Activated CD4-positive, alpha-beta T cell treated with anti-CD3 and anti-CD28 coated beads, Interleukin-2, Interleukin-4, amounts not matched to agents 100 ng/mL and 50 ng/mL, durations not matched to agents 16 hours and 8 hours (primary cell): ENCODE results near the gene SLC12A8.

Experiments
- DNase-seq: peaks from one replicate; pipeline ENCODE4 v3.0.0-alpha.2; 2020; ENCODE audit warnings: low spot score

Gene SLC12A8

GRCh38 chr3:125140011-125140817 lies 72.3 kb downstream of the SLC12A8 start:
- DNase-seq, result no peak

- DNase-seq, result no peak
These were observed 73.2 kb downstream of the SLC12A8 start for GRCh38 chr3:125139386-125139785.

GRCh38 chr3:125137358-125138033 lies 75.1 kb downstream of the SLC12A8 start:
- DNase-seq, result no peak

GRCh38 chr3:125136966-125137357 lies 75.6 kb downstream of the SLC12A8 start:
- DNase-seq, result no peak

- DNase-seq, result no peak
These were observed 76.0 kb downstream of the SLC12A8 start for GRCh38 chr3:125136515-125136914.

GRCh38 chr3:125134952-125135351 lies 77.6 kb downstream of the SLC12A8 start:
- DNase-seq, result no peak

DNA sequence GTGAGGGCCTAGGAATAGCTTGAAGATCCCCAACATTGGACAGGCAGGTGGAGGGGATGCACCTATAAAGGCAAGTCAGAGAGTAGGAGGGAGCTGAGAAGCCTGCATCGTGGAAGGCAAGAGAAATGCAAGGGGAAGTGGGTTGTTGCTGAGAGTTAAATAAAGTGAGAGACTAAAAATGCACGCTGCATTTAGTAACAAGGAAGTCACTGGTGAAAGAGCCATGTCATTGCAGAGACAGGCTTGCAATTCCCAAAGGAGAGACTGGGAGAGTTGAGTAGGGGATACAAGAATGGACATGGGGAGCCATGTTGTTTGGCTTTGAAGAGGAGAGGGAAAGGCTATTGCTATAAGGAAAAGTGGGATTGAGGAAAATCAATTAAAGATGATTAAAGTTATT lies 79.7 kb downstream of the SLC12A8 start:
- no peak for DNase-seq

DNA sequence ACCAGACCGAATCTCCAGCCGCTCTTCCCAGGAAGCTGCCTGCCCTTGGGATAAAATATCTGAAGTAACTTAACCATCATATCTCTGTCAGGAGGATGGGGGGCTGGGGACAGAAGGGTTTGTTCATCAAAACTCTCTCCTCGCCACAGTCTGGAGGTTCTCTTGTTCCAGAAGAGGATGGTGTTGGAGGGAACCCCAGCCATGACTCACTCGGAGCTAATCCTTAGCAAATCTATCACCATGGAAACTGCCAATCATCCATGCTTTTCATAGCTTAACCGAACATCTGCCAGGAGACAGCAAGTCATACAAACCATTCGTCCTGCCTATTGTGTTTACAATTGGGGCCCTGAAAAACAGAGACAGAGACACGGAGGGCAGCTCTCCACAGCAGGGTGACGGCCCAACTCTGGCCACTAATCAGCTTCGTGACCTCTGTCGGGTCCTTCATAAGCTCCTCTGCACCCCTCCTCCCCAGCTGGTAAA lies 83.0 kb downstream of the SLC12A8 start:
- no peak for DNase-seq

- no peak for DNase-seq
These were observed 83.6 kb downstream of the SLC12A8 start for GRCh38 chr3:125128861-125129501.

DNA sequence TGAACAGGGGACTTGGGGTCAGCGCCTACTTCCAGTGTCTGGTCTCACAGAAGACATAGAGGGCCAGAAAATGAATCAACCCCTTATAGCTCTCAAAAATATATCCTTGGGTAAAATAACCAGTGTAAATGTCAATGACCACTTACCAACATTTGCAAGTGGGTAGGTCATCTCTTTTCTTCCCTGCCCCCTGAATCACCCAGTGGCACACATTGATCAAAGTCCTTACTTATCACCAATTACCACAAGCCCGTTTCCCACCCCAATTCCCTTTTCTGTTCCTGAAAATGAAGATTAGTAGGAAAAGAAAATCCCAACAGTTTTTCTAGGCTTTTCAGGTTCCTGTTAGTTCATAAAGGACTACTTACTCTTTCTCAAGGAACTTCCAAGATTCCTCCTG lies 86.2 kb downstream of the SLC12A8 start:
- DNase-seq, result no peak

GRCh38 chr3:125125821-125126245 lies 86.7 kb downstream of the SLC12A8 start:
- DNase-seq, result peak; percentile 48

DNA sequence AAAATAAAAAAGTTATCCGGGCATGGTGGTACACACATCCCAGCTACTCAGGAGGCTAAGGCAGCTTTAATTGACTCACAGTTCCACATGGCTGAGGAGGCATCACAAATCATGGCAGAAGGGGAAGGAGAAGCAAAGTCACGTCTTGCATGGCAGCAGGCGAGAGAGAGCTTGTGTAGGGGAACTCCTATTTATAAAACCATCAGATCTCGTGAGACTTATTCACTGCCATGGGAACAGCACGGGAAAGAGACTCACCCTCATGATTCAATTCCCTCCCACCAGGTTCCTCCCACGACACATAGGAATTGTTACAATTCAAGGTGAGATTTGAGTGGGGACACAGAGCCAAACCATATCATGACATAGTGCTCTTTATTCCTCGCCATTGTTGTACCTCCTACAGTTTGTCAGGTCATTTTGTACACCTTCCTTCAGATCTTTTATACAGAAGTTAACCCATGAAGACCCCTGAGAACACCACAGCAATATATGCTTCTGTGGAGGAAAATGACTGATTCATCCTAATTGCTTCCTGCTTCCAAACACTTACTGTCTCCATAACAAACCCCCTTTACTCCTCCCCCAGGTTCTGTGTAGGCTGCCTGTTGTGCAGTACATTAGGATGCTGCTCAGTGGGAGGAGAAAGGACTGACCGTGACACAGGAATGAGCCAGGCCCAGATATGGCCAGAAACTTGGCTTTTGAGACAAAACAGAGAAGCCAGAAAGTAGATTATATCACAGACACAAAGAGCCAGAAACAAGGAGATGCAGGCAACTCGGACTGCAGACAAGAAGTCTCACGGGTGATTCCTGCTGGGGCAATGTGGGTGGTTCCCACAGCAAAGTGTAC lies 88.9 kb downstream of the SLC12A8 start:
- no peak for DNase-seq

DNA sequence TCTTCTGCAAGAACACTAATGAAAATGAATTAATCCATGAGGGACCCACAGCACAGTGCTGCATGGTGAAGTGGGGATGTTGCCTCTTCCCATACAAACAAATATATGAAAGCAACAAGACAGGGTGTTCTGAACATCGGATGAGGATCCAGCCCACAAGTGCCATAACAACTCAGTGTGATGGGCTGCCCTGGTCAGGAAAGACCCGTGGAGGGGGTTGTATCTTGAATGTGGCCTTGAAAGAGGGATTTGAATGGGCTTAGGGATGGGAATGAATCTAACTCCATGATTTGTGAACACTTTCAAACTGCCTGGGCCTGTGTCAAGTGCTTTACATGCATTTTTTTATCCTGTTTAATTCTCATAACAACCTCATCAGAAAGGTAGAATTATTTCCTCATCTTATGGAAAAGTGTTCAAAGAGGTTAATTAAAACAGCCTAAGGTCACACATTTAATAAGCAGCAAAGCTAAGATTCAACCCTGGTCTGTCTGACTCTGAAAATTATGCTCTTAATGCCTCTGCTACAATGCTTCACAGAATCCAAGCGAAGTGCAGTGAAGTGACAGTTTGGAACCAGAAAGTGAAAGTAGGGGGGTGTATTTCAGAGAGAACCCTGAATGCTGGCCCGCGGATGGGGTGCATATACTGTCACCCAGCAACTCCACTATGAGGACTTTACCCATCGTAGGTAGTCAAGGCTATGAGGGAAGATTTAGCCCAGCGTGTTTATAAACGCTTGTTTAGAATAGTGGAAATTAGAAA lies 91.1 kb downstream of the SLC12A8 start:
- DNase-seq, result no peak

GRCh38 chr3:125120379-125121122 lies 92.0 kb downstream of the SLC12A8 start:
- DNase-seq, result no peak

DNA sequence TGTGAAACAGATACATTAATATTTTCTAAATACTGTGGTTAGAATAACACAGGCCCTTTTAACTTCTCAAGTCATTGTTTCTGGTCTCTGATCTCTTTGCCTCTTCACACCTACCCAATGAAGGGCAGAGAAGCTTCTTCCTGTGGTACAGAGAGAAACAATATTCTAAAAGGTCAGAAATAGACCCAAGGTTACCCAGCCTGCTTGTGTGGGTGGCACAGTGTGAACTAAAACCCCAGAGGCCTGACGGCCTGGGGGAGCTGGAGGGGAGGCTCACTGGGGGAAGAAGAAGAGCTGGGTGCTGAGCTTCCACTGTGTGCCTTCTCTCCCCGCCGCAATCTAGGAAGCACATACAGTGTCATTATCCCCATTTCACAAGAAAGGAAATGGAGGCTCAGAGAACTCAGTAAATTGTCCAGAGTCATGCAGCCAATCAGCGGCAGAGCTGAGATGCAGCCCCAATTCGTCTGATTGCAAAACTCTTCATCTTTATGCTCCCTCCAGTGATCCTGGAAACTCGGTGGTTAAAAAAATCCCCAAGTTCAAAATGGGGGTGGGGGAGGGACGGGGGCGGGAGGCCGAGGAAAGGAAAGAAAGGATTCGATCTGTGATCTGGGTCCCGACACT lies 92.7 kb downstream of the SLC12A8 start:
- no peak for DNase-seq

GRCh38 chr3:125118600-125118999 lies 93.9 kb downstream of the SLC12A8 start:
- no peak for DNase-seq

DNA sequence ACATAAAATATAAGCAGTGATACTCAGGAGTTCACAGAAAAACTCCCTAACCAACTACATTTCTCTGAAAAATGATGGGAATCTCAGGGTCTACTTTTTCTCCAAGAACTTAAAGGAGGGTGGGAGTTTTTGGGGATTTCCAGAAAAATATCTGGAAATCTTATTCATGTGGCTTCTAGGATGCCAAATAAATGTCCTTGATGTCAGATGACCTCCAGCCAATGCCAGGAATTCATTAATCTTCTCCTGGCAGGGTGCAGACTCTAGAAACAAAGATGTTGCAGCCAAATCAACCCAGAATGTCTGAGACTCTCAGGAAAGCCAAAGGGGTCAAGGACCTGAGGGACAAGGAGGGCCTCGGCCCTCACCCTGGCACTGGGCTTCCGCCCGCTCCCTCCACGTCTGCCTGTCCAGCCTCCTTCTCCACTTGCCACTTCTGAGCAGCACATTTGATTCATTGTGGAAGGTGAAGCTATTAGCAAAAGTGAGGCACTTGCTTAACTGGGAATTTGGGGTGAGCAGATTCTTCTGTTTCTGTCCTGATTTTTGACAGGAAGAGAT lies 94.8 kb downstream of the SLC12A8 start:
- no peak for DNase-seq

DNA sequence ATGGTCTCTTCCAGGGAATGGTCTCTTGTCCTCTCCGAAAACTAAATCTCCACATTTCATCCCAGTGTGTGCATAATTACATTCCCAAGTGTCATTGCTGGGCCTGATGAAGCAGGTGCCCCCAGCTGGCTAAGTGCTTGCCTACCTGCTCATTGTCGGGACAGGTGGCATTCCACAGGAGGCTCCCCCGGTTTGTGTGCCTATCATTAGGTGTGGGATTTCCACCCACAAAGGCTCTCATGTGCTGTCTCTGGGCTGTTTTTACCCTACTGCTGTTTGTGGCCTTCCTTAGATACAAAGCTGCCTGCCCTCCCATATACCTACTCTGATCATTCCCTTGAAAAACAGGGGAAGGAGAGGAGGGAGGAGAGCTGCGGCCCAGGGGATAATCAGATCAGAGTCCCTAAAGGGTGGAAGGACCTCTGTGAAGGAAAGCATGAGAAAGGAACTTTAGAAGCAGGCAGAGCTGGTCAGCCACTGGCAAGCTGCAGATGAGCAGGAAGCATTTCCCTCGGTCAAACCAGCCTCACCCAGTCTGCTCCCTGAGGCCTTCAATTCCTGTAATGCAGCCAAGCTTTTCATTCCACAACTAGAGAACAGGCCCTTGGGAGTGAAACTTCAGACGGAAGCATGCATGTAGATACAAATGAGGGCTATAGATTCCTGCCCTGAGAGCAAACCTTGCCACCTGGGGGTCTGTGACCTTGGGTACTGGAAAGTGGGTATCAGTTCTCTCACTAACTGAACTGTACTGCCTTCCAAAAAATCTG lies 96.1 kb downstream of the SLC12A8 start:
- DNase-seq, result no peak

- no peak for DNase-seq
These were observed 96.9 kb downstream of the SLC12A8 start for GRCh38 chr3:125115640-125116039.
